IPS-NIHi7 (cell line): ENCODE results near the gene PELI1.
"Not testable (repeated sequence)": the region's sequence is repeated elsewhere in the genome, so short reads cannot be mapped to it uniquely, and the experiment has no call there.

ENCODE experiments used
- DNase-seq: peaks from one replicate; pipeline ENCODE4 v3.0.0; 2012; ENCODE audit warnings: mixed read lengths; ENCODE audit errors: extremely low spot score

PELI1 gene

DNA sequence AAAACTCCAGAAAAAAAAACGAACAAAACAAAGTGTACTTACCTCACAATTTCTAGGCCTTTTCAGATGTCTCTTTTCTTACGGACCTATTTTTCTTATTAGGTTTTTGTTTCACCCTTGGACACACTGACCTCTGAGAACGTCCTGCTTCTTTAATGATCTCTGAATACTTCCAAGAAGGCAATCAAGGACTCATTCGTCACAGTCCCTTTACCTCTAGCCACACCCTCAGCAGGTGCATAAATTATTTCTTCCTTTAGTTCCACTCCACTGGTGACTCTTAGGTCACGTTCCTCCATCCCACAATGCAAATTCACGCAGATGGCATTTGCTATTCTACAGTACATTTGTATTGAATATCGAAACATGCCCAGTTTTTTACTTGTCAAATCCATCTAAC is 21.9 kb downstream of the PELI1 start:
- no peak for DNase-seq

DNA sequence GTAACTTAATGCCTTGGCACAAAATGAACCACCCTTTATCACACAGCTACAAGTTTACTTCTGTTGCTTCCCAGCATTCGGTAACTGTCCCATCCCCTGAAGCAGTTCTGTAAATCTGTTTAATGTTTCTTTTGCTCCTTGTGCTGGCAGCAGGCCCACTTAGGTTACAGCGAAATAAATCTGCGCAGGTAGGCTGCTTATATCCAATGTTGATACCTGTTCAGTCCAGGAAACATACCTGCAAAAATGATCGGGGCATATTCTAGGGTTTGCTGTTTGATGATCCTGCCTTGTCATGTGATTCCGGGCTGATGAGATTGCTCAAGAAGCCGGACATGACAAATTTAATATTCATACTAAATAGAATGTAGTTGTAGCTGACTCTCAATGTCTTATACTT is 23.3 kb downstream of the PELI1 start:
- no peak for DNase-seq

DNA sequence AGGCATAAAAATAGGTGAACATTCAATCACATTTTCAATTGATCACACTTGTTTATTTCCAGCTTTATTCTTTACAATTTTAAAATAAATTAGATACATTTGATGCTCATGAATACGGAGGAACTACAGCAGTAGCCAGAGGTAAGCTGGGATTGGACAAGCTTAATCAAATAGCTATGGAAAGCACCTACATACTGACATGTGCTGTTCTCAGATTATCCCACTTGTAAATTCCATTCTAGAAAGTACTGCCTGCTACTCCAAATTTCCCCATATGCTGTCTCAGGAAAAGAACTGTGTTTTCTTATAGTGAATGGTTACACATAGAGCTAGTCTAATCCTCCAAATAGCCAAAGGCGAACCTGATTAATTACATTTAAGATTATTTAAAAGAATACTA is 24.2 kb downstream of the PELI1 start:
- DNase-seq, result no peak

DNA sequence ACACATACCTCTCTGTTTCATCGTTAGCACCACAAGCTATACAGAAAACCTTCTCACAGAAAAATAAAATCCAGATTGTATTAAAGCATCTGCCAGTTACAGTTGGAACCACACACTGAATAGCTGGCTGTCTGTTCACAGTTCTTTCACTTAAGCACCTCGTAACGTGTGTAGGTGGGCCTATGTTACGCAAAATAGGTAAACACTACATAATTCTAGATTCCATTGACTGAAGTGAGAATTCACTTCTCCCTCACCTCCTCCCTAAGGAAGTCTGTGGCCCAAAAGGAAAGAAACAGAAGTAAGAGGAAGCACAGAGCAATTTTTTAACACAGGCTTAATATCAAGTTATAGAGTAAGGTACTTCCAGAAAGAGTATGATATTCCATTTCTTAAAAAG is 24.9 kb downstream of the PELI1 start:
- DNase-seq, result no peak

DNA sequence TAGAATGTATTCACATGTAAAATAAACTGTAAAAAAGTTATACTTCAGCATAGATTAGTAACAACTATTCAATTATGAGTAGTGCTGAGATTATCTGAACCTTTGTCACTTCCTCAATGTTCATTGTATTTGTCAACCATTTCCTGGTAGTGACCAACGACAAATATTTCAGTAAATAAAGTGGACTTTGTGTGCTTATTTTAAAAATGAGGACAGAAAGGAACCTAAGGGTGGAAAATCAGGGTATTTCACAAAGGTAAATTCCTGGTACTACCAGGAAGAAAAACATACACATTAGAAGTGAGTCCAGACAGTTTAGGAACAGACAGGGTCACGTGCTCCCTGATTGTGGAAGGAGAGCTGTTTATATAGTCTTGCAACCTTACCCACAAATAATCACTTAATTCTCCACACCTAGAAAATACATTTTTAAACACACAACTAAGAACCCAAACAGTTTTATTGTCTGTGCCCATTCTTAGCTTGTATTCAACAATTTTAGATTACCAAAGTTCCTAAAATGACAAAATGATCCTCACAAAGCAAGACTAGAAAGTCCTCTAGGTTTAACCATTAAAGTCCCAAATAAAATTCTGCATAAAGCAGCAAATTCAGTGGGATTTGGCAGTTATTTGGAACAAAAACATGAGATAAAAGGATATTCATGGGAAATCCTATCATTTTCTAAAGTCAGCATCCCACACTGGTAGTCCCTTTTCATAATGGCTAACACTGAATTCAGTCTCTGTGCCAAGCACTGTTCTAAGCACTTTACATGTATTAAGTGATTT is 28.2 kb downstream of the PELI1 start:
- DNase-seq, result no peak

DNA sequence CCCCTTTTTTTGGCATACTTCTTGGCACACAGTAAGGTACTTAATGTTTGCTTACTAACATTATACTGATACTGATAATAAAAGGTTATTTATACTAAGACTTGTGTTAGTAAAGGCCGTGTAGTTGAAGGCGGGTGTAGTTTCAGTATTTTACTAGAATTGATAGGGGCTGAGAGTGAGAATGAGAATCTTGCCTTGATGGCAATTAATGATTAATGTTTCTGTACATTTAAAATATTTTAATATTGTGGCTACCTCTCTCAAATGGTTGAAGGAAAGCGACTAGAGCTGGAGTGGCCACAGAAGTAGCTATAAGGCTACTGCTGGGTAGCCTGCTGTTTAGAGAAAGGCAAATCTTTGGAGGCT is 29.3 kb downstream of the PELI1 start:
- DNase-seq, result no peak

DNA sequence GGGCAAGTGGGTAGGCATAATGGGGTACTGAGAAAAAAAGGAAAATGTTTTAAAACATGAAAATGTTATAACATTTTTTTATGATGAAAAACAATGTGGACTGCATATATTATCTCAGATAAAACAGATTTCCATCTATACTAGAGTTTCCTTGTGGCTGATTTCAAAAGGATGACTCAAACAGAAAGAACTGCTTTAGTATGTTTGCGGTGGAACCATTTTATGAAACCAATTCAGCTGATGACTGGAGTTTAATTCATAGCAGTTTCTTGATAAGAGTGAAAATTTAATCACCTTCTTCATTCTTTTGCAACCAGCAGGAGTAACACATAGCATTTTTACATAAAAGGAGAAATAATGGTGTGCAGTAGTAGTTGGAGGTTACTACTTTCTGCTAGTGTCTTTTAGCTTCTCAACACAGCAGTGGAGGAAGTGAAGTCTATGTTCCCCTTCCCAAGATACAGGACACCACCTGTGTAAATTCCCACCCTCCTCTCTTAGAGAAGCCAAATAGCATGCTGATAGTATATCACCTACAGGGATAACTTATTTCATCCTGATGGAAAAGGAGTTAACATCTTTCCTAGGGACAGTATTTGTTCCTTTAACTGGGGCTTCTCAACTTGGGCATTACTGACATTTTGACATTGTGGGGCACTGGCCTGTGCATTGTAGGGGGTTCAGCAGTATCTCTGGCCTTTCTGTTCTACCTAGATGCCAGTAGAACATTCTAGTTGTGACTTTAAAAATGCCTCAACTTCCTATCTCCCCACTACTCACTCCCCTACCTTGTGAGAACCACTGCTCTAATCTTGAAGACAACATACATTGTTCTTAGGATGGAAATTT is 29.9 kb downstream of the PELI1 start:
- no peak for DNase-seq

DNA sequence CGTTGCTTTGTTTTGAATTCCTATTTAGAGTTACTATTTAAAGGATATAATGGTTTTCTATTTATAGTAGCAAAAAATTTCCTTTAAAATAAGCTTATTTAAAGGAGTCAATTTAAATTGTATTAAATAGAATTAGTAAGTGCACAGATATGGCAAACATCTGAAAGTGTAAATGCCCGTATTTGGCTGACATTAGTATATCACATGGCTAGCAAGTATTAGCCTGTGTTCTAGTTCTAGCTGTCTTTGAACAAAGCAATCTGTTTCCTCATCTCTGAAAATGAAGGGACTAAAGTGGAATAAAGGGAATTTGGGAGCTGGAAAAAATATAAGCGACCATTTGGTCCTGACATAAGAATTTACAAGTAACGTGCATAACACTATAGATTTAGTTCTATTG is 32.2 kb downstream of the PELI1 start:
- DNase-seq, result no peak

DNA sequence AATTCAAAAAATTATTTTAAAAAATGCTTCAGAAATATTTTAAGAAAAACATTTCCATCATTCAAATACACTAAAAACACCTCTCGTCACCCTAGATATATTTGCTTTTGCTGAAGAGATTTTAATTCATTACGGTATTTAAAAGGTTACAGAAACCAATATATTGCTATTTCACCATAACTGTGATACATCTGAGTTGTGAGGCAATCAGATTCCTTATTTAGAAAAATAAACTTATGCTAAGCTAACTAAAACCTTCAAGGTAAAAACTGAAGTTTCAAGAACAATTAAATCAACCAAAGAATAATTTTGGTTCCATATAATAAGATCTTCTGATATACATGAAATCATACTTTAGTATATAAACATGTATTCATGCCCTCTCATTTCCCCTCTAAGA is 32.8 kb downstream of the PELI1 start:
- DNase-seq, result no peak

DNA sequence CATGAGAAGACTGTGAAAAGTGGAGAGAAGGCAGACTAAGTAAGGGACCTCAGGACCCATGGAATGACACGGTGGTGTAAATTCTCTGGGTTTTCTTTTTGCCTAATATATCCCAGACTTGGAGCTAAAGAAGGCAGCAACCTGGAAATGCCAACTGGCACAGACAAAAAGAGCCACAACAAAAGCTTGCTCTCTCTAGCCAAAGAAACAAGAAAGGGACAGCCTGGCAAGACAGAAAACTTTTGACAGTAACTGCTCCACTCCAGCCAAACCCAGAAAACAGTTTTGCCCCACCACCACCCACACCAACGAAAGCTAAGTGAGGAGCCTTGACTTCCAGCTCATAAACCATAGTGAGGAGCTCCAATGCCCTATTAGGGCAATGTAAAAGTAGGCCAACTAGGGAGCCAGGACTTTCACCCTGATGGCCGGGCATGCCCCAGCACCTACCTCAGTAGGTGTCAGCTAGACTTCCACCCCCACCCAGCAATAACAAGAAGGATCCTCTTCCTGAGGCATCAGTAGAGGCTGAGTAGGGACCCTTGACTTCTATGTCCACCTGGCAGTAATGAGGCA is 35.5 kb downstream of the PELI1 start:
- DNase-seq, result no peak

DNA sequence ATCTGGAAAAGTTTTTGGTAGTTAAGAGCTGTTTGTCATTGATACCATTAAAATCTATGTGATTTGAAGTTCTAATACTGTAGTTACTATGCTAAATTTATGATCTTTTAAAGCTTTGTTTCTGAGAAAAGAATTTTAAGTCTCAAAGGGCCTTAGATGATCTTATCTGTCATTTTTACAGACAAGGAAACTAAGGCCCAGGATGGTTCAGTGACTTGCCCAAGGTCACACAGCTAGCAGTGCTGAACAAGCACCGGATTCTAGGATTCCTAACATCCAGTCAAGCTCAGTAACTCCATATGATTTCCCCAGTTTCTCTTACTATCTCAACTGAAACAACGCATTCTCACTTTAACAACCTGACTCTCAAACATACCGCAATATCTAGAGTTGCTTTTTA is 37.7 kb downstream of the PELI1 start:
- no peak for DNase-seq

DNA sequence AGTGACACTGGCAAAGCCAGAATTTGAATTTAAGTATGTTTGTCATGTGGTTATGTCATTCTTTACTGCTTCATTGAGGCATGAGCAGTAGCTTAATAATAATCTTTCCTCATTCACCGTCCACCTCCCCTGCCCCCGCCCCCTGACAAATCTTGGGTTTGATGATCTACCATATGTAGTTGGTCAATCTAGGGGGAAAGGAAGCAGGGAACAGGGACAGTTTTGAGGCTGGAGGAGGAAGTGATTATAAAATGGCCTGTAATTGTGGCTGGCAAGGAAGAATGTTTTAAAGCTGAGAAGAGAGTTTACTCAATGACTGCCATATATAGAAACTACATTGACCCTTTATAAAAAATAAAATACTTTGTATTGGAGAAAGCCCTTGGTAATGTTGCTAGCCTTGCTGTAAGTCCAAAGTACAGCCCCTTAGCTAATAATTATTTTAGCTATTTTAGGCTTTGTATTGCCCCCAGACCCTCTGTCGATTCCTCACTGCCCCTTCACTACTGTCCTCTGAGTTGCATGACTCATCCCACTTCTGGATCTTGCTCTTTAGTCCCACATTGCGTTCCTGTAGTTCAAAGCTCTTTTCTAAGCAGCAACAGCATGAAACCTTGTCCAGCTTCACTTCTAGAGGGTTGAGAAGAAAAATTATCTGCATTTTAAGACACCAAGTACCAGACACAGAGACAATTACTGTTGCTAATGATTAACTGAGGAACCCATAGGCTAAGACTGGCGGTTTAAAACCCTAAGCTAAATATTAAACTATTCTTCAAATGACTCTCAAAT is 38.4 kb downstream of the PELI1 start:
- DNase-seq, result no peak

DNA sequence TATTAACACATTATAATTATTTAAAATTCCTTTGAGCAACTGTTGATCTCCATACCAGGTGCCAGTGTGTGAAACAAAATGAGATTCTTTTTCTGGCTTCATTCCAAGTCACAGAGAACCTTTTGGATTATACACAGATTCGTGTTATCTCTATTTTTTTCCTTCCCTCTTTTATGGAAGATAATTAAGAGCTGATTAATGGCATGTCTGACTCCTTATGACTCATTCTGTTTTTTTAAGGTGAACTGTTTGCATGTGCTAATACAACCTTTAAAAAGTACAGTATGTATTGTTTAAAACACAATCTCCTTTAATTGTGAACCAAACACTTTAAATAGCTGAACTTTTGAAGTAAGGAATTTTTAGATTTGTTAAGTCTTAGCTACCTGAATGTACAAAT is 39.3 kb downstream of the PELI1 start:
- DNase-seq, result no peak

DNA sequence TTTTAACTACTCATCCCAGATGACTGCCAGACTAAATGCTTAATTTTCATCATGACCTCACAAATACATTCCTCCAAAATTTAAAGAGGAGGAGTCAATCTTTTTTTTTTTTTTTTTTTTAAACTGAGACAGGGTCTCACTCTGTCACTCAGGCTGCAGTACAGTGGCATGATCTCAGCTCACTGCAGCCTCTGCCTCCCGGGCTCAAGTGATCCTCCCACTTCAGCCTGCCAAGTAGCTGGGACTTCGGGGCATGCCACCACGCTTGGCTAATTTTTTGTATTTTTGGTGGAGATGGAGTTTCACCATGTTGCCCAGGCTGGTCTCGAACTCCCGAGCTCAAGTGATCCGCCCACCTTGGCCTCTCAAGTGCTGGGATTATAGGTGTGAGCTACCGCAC is 41.5 kb downstream of the PELI1 start:
- not testable (repeated sequence) for DNase-seq

DNA sequence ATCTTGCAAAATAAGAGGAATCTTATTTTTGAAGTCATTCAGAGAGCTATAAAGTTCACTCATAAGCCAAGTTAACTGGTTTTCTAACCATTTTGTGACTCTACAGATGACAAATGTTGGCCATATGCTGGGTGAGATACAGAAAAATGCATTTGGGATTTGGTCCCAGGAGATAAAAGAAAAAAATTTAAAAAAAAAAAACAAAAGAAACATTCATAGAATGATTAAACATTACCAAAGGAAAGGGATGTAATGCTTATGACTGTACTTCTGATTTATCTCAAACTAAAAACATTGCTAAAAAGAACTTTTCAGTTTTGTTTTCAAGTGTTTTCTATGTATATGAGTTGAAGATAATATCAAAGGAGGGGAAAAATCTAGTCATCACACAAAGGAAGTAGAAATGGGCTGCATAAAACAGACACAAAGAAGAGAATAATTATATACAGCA is 43.1 kb downstream of the PELI1 start:
- DNase-seq, result no peak

DNA sequence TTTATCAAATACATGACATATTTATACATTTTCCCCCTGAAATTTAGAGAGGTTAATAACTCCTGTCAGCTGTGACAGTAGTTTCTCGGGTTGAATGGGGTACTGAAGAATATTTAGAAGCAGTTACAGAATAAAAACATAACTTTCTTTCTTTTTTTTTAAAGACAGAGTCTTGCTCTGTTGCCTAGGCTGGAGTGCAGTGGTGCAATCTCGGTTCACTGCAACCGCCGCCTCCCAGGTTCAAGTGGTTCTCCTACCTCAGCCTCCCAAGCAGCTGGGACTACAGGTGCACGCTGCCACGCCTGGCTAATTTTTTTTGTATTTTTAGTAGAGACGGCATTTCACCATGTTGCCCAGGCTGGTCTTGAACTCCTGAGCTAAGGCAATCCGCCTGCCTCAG is 43.6 kb downstream of the PELI1 start:
- DNase-seq, result not testable (repeated sequence)

DNA sequence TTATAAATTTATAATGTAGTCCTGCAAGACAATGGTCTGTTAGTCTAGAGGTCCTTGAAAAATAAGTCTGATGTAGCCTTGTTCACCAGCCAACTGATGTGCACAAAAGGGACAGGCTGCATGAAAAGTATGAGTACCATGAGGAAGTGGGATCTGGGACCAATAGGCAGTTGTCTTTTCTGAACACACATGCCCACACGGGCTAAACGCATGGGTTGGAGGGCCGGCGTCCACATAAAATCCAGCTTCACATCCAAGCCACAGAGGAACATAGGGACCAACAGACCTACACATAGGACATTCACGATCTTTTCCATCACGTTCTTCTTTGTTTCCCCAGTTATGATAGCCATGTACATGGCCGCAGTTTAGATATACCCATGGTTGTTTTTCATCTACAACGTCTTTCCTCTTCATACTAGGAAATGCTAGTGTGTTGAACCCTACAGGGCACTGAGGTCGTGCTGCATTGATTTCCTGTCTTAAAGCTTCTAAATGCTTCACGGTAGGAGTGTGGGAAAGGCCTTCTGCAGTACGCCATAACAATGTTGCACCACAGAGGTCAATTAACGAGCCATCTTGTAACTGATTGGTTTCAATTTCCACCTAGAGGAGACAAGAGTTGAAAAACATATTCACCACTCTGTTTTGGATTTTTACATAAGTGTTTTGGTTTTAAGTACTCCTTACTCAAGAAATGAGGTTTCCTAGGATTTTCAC is 49.4 kb downstream of the PELI1 start:
- DNase-seq, result no peak

DNA sequence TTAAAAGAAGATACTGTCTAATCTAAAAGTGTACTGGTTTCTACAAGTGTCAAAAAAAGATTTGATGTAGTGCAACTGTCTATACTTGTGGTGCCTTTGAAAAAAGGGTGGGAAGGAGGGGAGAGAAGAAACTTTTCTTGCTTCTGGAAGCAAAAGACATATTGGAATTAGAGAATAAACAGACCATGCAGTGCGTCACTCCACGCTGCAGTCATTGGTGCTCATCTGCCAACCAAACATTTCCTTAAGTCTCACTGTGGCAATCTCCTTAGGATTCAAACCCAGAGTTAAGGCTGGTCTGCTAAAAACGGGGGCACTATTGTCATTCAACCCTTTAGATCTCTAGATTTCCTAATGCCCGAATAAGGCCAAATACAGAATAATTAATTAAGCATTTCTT is 50.9 kb downstream of the PELI1 start:
- no peak for DNase-seq

DNA sequence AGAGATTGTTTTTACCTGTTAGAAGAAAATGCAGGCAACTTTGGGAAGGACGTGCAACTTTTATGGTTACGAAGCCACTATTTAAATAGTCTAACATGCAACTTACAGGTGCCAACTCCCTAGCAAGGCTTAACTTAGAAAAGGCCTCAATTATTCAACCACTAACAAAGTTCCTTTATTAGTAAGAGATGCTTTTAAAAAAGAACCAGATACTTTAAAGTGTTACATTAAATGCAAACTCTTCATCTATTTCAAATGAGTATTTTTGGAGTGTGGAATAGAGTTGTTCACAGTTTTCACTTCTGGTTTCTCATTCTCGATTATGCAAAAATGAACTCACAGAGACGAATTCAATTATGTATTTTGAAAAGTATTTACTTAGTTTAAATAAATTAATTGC is 51.7 kb downstream of the PELI1 start:
- DNase-seq, result no peak

DNA sequence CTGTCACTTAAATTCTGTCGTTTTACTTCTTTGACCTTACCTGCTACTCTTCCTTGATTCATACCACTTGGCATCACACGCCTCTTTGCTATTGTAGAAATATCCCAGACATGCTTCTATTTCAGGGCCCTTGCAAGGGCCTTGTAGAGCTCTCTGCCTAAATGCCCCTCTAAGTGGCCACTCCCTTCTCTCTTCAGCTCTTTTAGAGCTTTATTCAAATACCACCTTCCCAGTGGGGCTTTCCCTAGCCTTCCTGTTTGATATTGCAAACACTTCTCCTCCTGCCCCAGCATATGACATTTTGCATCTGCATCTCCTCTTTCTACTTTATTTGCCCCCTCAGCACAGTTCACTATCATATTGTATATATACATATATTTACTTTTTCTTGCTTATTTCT is 54.0 kb downstream of the PELI1 start:
- no peak for DNase-seq

DNA sequence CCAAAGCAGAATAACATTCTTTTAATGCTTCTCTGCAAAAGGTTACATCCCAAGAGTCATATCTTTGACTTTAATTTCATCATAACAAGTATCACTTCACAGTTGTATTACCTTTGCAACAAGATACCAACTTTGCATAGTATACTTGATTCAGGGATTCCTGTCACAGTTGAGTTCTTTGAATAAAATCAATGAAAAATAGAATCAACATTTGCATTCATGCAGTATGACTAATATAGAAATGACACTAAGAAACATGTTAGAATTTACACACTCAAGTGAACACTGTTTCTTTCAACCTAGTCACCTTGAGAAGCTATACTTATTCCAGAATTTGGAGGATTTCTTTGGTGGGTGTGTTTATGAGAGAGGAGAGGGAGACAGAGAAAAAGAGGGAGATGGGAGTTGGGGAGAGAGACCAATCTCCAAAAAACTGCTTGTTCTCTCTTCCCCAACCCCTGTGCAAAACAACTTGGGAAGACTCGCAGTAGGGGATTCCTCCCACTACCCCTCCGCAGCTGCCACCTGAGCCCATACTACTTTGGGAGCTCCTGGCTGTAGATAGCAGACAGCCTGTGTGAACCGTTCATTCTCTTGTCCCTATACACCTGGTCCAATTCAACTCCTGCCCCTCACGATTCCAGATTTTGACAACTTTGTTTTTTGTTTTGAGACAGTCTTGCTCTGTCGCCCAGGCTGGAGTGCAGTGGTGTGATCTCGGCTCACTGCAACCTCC is 57.7 kb downstream of the PELI1 start:
- no peak for DNase-seq
